HCT116 (cell line): ENCODE results near the gene SPAG4. TPM values are rescaled to one million over a fixed set of nuclear protein-coding genes. Genes with fewer than 3 reads are reported as not detected.

ENCODE experiments used
- ATAC-seq: fragments of 200-7000 bp; cut with Tn5 transposase; 2 replicates; pipeline ENCODE4 v1.9.1; 2020; ENCODE audit warnings: mild to moderate bottlenecking, moderate library complexity
- BruUV-seq: library from RNA; stranded (reverse); fragments of 400-500 nt; replicated peaks from 2 replicates; lab custom pipeline; 2021; lab: Mats Ljungman, UMichigan
- CTCF ChIA-PET: fragments of 300-600 bp; sonication (Branson Sonifier 250); formaldehyde crosslinking; loops from one replicate; lab custom pipeline; 2021; ENCODE audit warnings: antibody characterized with exemption; lab: Charles Lee
- POLR2A ChIA-PET: fragments of 300-600, 350-600 bp; sonication (Branson Sonifier 250); formaldehyde crosslinking; loops from one replicate; lab custom pipeline; 2021; ENCODE audit warnings: antibody characterized with exemption; lab: Charles Lee
- RAD21 ChIA-PET, 2 experiments: fragments of 300-600 bp; sonication (Branson Sonifier 250); formaldehyde crosslinking; loops; one replicate each; lab custom pipeline; 2023; ENCODE audit warnings: low total read pairs in 2 of 2; ENCODE audit not compliant: uncharacterized antibody in 2 of 2, unreplicated experiment in 2 of 2, low non-redundant PET in 1 of 2; lab: Charles Lee
- DNase-seq: peaks from one replicate; pipeline ENCODE4 v3.0.0-alpha.2; 2010; ENCODE audit warnings: low read depth, low spot score
- H2AFZ ChIP-seq: fragments of 200-600 bp; shearing (Covaris generic), sonication (generic); 2 replicates; pipeline ENCODE4 v1.6.1; 2017; ENCODE audit warnings: low read depth, mixed run types, mixed read lengths, antibody characterized with exemption, low read length; ENCODE audit not compliant: poor library complexity, severe bottlenecking
- H3K27ac ChIP-seq: 2 replicates; pipeline ENCODE4 v1.5.1; 2012; ENCODE audit warnings: low read depth, low read length
- H3K27me3 ChIP-seq: fragments of 200-600 bp; sonication (generic); 2 replicates; pipeline ENCODE4 v1.6.1; 2016; ENCODE audit warnings: mixed run types, low read length, mixed read lengths; ENCODE audit not compliant: insufficient read depth
- H3K36me3 ChIP-seq, 2 experiments: fragments of 200-500 bp in 1 of 2; fragments of 200-600 bp in 1 of 2; sonication (Bioruptor generic) in 1 of 2; sonication (generic) in 1 of 2; 2 replicates each; pipeline versions ENCODE4 v1.5.1 to v1.6.1; 2014 to 2016; ENCODE audit warnings: low read length in 2 of 2, inconsistent platforms in 1 of 2, mixed read lengths in 1 of 2, mixed run types in 1 of 2; ENCODE audit not compliant: insufficient read depth in 2 of 2, control insufficient read depth in 1 of 2
- H3K4me1 ChIP-seq, 2 experiments: fragments of 200-600 bp in 1 of 2; sonication (generic) in 1 of 2; 2 replicates each; pipeline versions ENCODE4 v1.5.1 to v1.6.1; 2012 to 2017; ENCODE audit warnings: low read length in 2 of 2, inconsistent platforms in 1 of 2, mild to moderate bottlenecking in 1 of 2, mixed read lengths in 1 of 2, mixed run types in 1 of 2, moderate library complexity in 1 of 2; ENCODE audit not compliant: insufficient read depth in 2 of 2, control insufficient read depth in 1 of 2
- H3K4me2 ChIP-seq: fragments of 200-600 bp; sonication (generic); 2 replicates; pipeline ENCODE4 v1.6.1; 2017; ENCODE audit warnings: mixed run types, low read length, mixed read lengths
- H3K4me3 ChIP-seq, 2 experiments: fragments of 200-600 bp in 1 of 2; sonication (generic) in 1 of 2; replicated peaks in 1 of 2; 2 replicates each; pipeline ENCODE4 v1.5.1; 2011 to 2016; ENCODE audit warnings: low read length in 2 of 2, control low read depth in 1 of 2, low read depth in 1 of 2, mild to moderate bottlenecking in 1 of 2, mixed read lengths in 1 of 2, mixed run types in 1 of 2
- H3K79me2 ChIP-seq: fragments of 200-600 bp; sonication (generic); 2 replicates; pipeline ENCODE4 v1.6.1; 2017; ENCODE audit warnings: mild to moderate bottlenecking, mixed run types, low read length, moderate library complexity, mixed read lengths; ENCODE audit not compliant: insufficient read depth
- H3K9ac ChIP-seq: fragments of 200-600 bp; sonication (generic); 2 replicates; pipeline ENCODE4 v1.6.1; 2016; ENCODE audit warnings: low read length, mixed read lengths
- H3K9me2 ChIP-seq: fragments of 200-600 bp; sonication (generic), shearing (Covaris generic); 2 replicates; pipeline ENCODE4 v1.6.1; 2017; ENCODE audit warnings: mixed run types, mild to moderate bottlenecking, moderate library complexity; ENCODE audit not compliant: insufficient read depth
- H3K9me3 ChIP-seq, 2 experiments: fragments of 200-500 bp in 1 of 2; fragments of 200-600 bp in 1 of 2; sonication (Bioruptor generic) in 1 of 2; sonication (generic) in 1 of 2; 2 replicates each; pipeline ENCODE4 v1.6.1; 2014 to 2017; ENCODE audit warnings: low read length in 2 of 2, mixed read lengths in 2 of 2, inconsistent platforms in 1 of 2, low read depth in 1 of 2, mild to moderate bottlenecking in 1 of 2, mixed run types in 1 of 2, moderate library complexity in 1 of 2; ENCODE audit not compliant: control insufficient read depth in 1 of 2, insufficient read depth in 1 of 2
- H4K20me1 ChIP-seq: fragments of 200-600 bp; sonication (generic), shearing (Covaris generic); 2 replicates; pipeline ENCODE4 v1.6.1; 2017; ENCODE audit warnings: mixed run types, mild to moderate bottlenecking, moderate library complexity; ENCODE audit not compliant: insufficient read depth
- CBX3 ChIP-seq: IDR thresholded peaks from 2 replicates; pipeline ENCODE4 v1.6.1; 2012; ENCODE audit warnings: low read depth
- EZH2 ChIP-seq: fragments of 200-600 bp; sonication (generic); IDR thresholded peaks from 2 replicates; pipeline ENCODE4 v1.6.1; 2017; ENCODE audit warnings: antibody characterized with exemption, mixed run types
- EZH2phosphoT487 ChIP-seq: fragments of 200-600 bp; IDR thresholded peaks from 2 replicates; pipeline ENCODE4 v1.6.1; 2018; ENCODE audit warnings: antibody characterized with exemption, borderline replicate concordance
- JUND ChIP-seq: IDR thresholded peaks from 2 replicates; pipeline ENCODE4 v1.6.1; 2012
- POLR2A ChIP-seq: IDR thresholded peaks from 2 replicates; pipeline ENCODE4 v1.7.0; 2011; ENCODE audit warnings: borderline replicate concordance; ENCODE audit not compliant: insufficient read depth, insufficient read length; ENCODE audit errors: extremely low read depth
- POLR2AphosphoS5 ChIP-seq: IDR thresholded peaks from 2 replicates; pipeline ENCODE4 v1.6.1; 2011; ENCODE audit warnings: mild to moderate bottlenecking, low read depth, low read length, moderate library complexity
- SIN3A ChIP-seq: IDR thresholded peaks from 2 replicates; pipeline ENCODE4 v1.6.1; 2012; ENCODE audit warnings: low read depth
- SP1 ChIP-seq: IDR thresholded peaks from 2 replicates; pipeline ENCODE4 v1.6.1; 2012; ENCODE audit warnings: low read depth
- SRF ChIP-seq: IDR thresholded peaks from 2 replicates; pipeline ENCODE4 v1.6.1; 2012; ENCODE audit warnings: low read depth
- TCF7L2 ChIP-seq: IDR thresholded peaks from 2 replicates; pipeline ENCODE4 v1.7.0; 2011; ENCODE audit warnings: borderline replicate concordance, inconsistent platforms; ENCODE audit not compliant: insufficient read depth, insufficient read length; ENCODE audit errors: extremely low read depth
- YY1 ChIP-seq: IDR thresholded peaks from 2 replicates; pipeline ENCODE4 v1.6.1; 2011; ENCODE audit warnings: low read length, low read depth, moderate library complexity, mild to moderate bottlenecking; ENCODE audit not compliant: insufficient replicate concordance; ENCODE audit errors: extremely low read depth
- ZNF274 ChIP-seq: fragments of 200-500 bp; sonication (Bioruptor generic); IDR thresholded peaks from 2 replicates; pipeline ENCODE4 v1.6.1; 2014; ENCODE audit warnings: mild to moderate bottlenecking, low read depth, low read length, inconsistent platforms
- intact Hi-C: fragments of 100-400 bp; cut with micrococcal nuclease; formaldehyde crosslinking; loops from 2 replicates; pipeline ENCODE4 v1.10.0; 2022
- total RNA-seq: library from RNA; stranded (reverse); gene quantifications from one replicate; pipeline ENCODE4 v1.2.1, GENCODE V29; 2021; ENCODE audit not compliant: unreplicated experiment
- TF ChIP-seq, protein P1 (sequence below), 3 experiments: fragments of 200-600 bp in 1 of 3; sonication (generic) in 1 of 3; IDR thresholded peaks in 2 of 3; conservative IDR thresholded peaks in 1 of 3; 2 replicates each; pipeline ENCODE4 v1.5.1; 2012 to 2017; ENCODE audit warnings: low read depth in 2 of 3, low read length in 2 of 3, antibody characterized with exemption in 1 of 3, borderline replicate concordance in 1 of 3, control low read depth in 1 of 3, mild to moderate bottlenecking in 1 of 3, mixed read lengths in 1 of 3, mixed run types in 1 of 3, moderate library complexity in 1 of 3; ENCODE audit not compliant: insufficient read depth in 1 of 3
- TF ChIP-seq, protein P2 (sequence below): IDR thresholded peaks from 2 replicates; pipeline ENCODE4 v1.6.1; 2012
- TF ChIP-seq, protein P3 (sequence below): IDR thresholded peaks from 2 replicates; pipeline ENCODE4 v1.6.1; 2012

The SPAG4 gene
- total RNA-seq, 1 experiment from 2014 or later, result 6.2 TPM

DNA sequence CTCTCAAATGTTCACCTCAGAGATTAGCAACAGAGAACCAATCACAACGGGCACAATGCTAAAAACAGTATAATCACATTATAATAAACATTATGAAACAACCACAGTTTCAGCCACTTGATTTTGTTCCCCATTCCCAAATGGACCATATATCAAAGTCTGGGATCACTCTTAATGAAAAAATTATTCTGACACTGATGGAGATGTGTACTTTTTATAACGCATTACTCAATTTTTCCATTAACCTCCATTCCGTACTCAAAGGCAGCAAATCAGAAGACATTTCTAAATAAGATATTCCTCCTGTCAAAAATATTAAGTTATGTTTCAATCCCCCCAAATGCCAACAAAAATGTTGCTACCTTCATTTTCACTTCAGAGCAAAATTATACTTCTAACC lies 46.3 kb downstream of the SPAG4 start:
- Histone ChIP-seq H3K9me3 (no peaks in the 10 kb centered on the region), H3K4me2 (peak overlapping the region; percentile 80), H4K20me1 (peaks cover 54% of the 10 kb centered on the region), H3K9me2 (no peaks in the 10 kb centered on the region), H3K36me3 (peaks cover 0 to 6% of the 10 kb centered on the region in 2 experiments; a peak in 3 of 4 replicates), H3K4me3 (peak overlapping the region in 1 of 2 experiments; percentile 79; a peak in 1 of 4 replicates), H3K79me2 (peaks cover 78% of the 10 kb centered on the region), H3K27ac (no peak overlapping the region), H2AFZ (no peak overlapping the region), H3K4me1 (peaks cover 31 to 43% of the 10 kb centered on the region in 2 experiments), H3K9ac (peak overlapping the region; percentile 97), H3K27me3 (no peaks in the 10 kb centered on the region)
- ChIA-PET CTCF (no interaction called here), POLR2A (no interaction called here), RAD21 (no interaction called here)
- ATAC-seq, result no peak
- intact Hi-C loops, result loop anchor here (2.0 kb wide), 1 partner anchor 43 kb away; no protein-coding TSS in a partner anchor
- BruUV-seq, result no TSS peak
- no peak for DNase-seq
- TF ChIP-seq, protein P1, sequence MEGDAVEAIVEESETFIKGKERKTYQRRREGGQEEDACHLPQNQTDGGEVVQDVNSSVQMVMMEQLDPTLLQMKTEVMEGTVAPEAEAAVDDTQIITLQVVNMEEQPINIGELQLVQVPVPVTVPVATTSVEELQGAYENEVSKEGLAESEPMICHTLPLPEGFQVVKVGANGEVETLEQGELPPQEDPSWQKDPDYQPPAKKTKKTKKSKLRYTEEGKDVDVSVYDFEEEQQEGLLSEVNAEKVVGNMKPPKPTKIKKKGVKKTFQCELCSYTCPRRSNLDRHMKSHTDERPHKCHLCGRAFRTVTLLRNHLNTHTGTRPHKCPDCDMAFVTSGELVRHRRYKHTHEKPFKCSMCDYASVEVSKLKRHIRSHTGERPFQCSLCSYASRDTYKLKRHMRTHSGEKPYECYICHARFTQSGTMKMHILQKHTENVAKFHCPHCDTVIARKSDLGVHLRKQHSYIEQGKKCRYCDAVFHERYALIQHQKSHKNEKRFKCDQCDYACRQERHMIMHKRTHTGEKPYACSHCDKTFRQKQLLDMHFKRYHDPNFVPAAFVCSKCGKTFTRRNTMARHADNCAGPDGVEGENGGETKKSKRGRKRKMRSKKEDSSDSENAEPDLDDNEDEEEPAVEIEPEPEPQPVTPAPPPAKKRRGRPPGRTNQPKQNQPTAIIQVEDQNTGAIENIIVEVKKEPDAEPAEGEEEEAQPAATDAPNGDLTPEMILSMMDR (IDR thresholded peaks at IDR 0.05 in 2 of 3, conservative IDR thresholded peaks at IDR 0.05 in 1 of 3; ENCODE audit: borderline replicate concordance in 1 of 3, insufficient read depth in 1 of 3, low read depth in 2 of 3, low read length in 2 of 3), result no peak
- no peak for TF ChIP-seq EZH2phosphoT487
- no peak for TF ChIP-seq POLR2A
- TF ChIP-seq POLR2AphosphoS5, result no peak
- TF ChIP-seq YY1, result no peak
- TF ChIP-seq CBX3, result no peak
- TF ChIP-seq, protein P2, sequence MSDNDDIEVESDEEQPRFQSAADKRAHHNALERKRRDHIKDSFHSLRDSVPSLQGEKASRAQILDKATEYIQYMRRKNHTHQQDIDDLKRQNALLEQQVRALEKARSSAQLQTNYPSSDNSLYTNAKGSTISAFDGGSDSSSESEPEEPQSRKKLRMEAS, result no peak
- TF ChIP-seq SP1, result no peak
- no peak for TF ChIP-seq TCF7L2
- TF ChIP-seq SRF, result no peak
- TF ChIP-seq ZNF274, result no peak
- TF ChIP-seq SIN3A, result no peak
- TF ChIP-seq JUND, result no peak
- TF ChIP-seq, protein P3, sequence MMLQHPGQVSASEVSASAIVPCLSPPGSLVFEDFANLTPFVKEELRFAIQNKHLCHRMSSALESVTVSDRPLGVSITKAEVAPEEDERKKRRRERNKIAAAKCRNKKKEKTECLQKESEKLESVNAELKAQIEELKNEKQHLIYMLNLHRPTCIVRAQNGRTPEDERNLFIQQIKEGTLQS, result no peak
- TF ChIP-seq EZH2, result no peak
